GM18498 (cell line): ENCODE measurements around the gene PNLIPRP2.

Experiments
- ATAC-seq: cut with Tn5 transposase; IDR thresholded peaks from one replicate; pipeline ENCODE4 v1.9.1; 2021; ENCODE audit warnings: mild to moderate bottlenecking, moderate library complexity; ENCODE audit not compliant: unreplicated experiment

PNLIPRP2 gene

DNA sequence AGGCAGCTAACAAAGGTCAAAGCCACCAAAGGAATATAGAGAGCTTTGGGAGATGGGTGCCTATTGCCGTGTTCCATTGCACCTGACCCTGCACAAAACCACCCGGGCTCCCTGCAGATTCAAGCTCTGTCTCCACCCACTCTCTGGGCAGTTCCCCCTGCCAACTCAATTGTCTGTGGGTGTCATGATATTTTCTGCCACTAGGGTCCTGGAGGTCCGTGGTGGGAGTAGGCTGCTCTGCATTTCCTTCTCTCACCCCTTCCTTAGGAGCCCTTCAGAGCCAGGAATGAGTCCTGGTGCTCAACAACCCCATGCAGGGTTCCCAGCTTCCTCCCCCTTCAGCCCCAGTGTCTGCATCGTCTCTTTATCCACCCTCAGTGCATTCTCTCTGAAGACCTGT, 34.1 kb downstream of the PNLIPRP2 start:
- no peak for ATAC-seq

DNA sequence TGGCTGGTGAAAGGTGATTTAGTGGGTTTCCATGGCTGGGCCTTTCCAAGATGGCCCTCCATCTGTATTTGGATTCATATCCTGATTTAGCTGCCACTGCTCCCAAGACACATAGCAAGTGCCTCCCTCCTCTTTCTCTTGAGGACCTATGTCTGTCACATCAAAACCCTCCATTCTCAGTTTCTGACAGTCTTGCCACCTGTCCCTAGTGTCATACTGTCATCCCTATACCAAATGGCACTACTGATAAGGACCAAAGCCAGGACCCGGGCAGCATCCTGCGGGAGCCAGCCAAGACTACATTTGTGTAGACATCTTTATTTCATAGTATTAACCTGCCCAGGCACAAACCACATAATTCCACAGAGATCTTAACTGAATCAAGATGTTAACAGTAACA, 34.8 kb downstream of the PNLIPRP2 start:
- no peak for ATAC-seq

- no peak for ATAC-seq
Observed at GRCh38 chr10:116656044-116656443, 35.3 kb downstream of the PNLIPRP2 start.

GRCh38 chr10:116657863-116658551, 37.3 kb downstream of the PNLIPRP2 start:
- no peak for ATAC-seq

DNA sequence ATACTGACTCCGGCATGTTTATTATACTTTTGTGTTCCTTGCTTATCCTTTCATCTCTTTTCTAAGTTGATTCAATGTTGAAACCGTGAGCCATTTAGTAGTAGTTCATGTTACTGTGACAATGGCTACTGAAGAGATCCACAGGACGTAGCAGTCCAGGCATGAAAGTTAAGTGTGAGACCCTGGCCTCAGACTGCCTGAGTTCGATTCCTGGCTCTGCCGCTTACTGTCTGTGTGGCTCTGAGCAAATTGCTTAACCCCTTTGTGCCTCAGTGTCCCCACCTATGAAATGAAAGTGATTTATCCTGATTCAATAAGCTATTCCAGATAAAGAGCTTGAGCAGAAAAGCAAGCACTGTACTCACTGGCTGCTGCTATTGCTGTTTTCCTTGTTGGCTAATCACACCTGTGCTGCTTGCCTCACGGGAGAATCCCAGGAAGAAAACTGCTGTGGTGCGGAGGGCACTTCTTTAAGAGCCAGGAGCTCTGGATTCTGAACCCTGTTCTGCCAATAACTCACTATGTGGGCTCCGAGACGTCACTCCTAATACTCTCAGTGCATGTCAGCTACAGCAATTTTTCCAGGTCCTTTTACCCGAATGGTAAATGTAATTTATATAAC, 38.4 kb downstream of the PNLIPRP2 start:
- no peak for ATAC-seq

GRCh38 chr10:116660860-116661259, 40.1 kb downstream of the PNLIPRP2 start:
- ATAC-seq, result no peak

- ATAC-seq, result no peak
Observed at GRCh38 chr10:116663342-116663741, 42.6 kb downstream of the PNLIPRP2 start.

GRCh38 chr10:116664631-116665030, 43.9 kb downstream of the PNLIPRP2 start:
- no peak for ATAC-seq

DNA sequence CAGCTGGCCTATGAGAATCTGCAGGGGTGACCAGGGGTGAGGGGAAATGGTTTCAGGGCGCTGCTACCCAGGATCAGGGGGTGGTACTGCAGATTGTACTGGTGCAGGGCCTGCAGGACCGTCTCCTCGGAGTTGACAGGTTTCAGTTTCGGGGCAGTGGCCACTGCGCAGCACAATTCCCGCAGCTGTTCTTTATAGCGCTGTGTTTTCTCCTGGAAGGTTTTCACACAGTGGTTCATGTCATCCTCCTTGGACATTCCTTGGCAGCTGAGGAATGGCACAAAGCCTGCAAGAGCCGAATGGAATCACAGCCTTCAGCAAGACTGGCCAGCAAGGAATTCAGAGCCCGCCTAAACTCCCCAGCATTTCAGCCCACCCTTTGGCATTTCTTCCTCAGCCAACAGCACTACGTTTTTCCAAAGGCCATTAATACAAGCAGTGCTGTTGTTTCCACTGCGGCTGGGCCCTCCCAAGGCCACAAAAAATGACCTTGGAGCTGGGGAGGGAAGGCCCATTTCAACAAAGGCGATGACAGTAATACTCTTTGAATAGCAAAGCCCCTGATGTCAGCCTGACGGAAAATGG, 44.9 kb downstream of the PNLIPRP2 start:
- ATAC-seq, result no peak

DNA sequence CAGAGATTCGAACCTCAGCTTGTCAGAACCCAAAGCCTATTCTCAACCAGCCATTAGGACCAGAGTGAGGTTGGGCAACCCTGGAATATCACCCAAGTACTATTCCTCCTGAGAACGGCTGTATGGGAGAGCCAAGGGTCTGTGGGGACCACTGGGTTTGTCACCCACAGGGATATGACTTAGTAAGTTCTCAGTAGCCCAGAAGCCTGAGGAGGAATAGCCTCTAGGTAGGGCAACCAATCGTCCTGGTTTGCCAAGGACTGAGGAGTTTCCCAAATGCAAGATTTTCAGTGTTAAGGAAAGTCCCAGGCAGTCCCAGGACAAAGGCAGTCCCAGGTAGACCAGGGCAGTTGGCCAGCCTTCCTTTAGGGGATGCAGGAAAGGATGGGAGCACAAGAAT, 46.7 kb downstream of the PNLIPRP2 start:
- no peak for ATAC-seq

GRCh38 chr10:116668018-116668417, 47.3 kb downstream of the PNLIPRP2 start:
- no peak for ATAC-seq

- ATAC-seq, result no peak
Observed at GRCh38 chr10:116668446-116668845, 47.7 kb downstream of the PNLIPRP2 start.

DNA sequence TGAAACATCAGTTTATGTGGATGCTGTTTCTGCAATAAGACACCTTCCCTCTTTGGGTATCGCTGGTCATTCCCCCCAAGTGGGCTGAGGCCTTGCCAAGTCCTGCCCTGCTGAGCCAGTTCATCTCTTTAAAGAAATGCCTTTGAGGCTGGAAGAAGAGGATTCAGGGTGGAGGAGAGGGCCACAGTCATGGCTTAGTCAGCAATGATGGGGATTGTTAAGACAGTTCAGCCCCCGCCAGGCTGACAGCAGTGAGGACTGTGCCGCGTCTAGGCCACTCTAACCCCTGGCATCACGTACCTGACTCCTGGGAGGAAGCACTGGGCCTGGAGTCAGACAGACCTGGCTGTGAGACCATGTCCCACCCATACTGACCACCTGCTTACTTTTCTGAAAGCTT, 48.3 kb downstream of the PNLIPRP2 start:
- no peak for ATAC-seq

DNA sequence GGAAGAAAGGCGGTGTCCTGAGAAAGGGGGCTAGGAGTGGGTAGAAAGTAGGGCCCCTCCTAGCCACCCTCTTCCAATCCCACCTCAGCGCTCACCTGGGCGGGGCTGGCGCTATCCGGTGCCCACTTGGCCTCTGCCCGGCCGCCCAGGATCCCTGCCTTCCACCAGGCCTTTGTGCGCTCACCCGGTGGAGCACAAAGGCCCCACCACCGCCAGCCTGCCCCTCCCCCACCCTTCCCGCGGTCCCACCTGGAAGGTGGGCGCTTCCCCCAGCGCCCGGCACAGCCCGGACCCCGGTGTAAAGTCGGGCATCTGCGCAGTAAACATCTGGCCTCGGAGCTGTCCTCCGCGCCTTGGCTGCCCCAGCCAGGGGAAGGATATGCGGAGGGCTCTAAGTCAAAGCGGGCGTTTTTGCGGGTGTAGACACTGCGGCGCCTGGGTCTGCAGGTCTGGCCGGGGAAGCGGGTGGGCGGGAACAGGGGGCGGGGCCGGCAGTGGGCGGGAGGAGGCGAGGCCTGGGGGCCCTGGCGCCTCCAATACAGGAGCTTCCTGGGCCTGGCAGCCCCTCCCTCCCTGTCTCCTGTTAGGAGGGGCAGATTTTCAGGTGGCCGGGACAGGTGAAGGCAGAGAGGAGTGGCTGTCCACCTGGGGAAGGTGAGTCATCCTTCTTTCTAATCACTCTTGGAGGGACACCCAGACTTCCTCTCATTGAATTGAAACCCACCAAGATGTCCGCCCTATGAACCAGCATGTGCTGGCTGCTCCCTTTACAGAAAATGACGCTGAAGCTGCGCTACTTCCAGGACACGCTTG, 49.3 kb downstream of the PNLIPRP2 start:
- no peak for ATAC-seq

DNA sequence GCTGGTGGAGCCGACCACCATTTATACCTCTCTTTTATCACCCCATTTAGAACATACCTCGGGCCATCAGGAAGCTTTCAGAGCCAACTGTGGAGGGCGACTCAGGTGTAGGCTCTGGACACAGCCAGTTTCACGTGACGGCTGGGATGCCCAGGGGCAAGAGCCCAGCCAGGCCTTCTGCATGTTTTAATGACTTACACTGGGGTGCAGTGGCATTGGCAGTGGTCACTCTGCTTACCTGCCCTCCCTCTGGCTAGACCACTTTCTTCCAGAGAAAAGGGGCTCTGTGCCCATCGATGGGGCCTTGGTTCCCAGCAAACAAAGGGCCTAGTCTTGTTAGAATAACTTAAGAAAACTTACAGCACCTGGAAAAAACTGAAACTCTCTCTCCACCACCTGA, 50.0 kb downstream of the PNLIPRP2 start:
- ATAC-seq, result no peak

- no peak for ATAC-seq
Observed at GRCh38 chr10:116671274-116671926, 50.6 kb downstream of the PNLIPRP2 start.

DNA sequence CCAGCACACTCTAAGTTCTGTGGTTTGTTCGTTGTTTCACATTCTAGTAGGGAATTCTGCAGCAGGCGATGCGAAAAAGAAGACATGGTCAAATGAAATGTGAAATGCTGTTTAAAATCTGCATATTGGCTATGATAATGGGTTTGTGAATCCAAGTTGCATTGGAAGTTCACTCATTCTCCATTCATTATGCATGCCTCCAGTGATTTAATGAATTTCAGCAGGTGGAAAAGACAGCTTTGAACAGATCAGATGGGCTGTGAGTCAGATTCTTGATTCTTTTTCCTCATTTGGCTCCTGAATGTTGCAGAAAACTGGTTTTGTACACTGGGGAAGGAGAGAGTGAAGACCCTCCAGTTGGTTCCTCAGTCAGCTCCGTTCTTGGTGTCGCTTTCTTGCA, 52.1 kb downstream of the PNLIPRP2 start:
- ATAC-seq, result no peak

GRCh38 chr10:116673866-116674265, 53.1 kb downstream of the PNLIPRP2 start:
- no peak for ATAC-seq

GRCh38 chr10:116674901-116675423, 54.2 kb downstream of the PNLIPRP2 start:
- ATAC-seq, result no peak

GRCh38 chr10:116676118-116676517, 55.4 kb downstream of the PNLIPRP2 start:
- ATAC-seq, result no peak

DNA sequence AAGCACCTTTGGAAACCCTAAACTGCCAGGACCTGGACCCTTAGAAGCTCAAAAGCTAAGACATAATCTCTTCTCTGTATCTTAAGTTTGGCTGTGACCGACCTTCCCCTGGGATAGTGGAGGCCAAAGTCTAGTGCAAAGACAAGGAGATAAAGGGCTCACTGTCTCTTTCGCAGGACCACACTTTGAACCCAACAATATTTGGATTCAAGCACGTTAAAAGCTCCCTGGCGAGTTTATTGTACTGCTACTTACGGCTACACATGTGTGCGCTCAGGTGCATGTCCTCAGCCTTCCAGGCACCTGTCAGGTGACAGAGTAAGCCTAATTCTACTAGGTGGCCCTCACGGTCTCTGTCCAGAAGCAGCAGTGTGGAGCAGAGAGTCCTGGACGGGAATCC, 55.9 kb downstream of the PNLIPRP2 start:
- no peak for ATAC-seq
